GM19452 (cell line): ENCODE data around the gene GPR3.
"Not testable (repeated sequence)": the region's sequence is repeated elsewhere in the genome, so short reads cannot be mapped to it uniquely, and the experiment has no call there.

Experiments
- ATAC-seq: cut with Tn5 transposase; IDR thresholded peaks from one replicate; pipeline ENCODE4 v1.9.1; 2021; ENCODE audit not compliant: unreplicated experiment

Gene GPR3

GRCh38 chr1:27398405-27399149, 6.2 kb downstream of the GPR3 start:
- no peak for ATAC-seq

GRCh38 chr1:27399251-27400025, 7.0 kb downstream of the GPR3 start:
- ATAC-seq: no peak

GRCh38 chr1:27400082-27400962, 7.9 kb downstream of the GPR3 start:
- no peak for ATAC-seq

GRCh38 chr1:27400963-27401341, 8.5 kb downstream of the GPR3 start:
- no peak for ATAC-seq

GRCh38 chr1:27402349-27402754, 9.9 kb downstream of the GPR3 start:
- no peak for ATAC-seq

- no peak for ATAC-seq
These were observed 10.8 kb downstream of the GPR3 start for GRCh38 chr1:27403065-27403726.

GRCh38 chr1:27403931-27404330, 11.5 kb downstream of the GPR3 start:
- ATAC-seq: no peak

- ATAC-seq: no peak
These were observed 12.7 kb downstream of the GPR3 start for GRCh38 chr1:27405074-27405473.

- ATAC-seq: not testable (repeated sequence)
These were observed 13.4 kb downstream of the GPR3 start for GRCh38 chr1:27405598-27406361.

- no peak for ATAC-seq
These were observed 13.9 kb downstream of the GPR3 start for GRCh38 chr1:27406362-27406680.

- not testable (repeated sequence) for ATAC-seq
These were observed 14.4 kb downstream of the GPR3 start for GRCh38 chr1:27406791-27407190.

- no peak for ATAC-seq
These were observed 15.7 kb downstream of the GPR3 start for GRCh38 chr1:27408151-27408550.

GRCh38 chr1:27409669-27410068, 17.2 kb downstream of the GPR3 start:
- ATAC-seq: no peak

GRCh38 chr1:27410709-27411108, 18.3 kb downstream of the GPR3 start:
- ATAC-seq: no peak

- ATAC-seq: no peak
These were observed 20.1 kb downstream of the GPR3 start for GRCh38 chr1:27412502-27412901.

GRCh38 chr1:27413004-27413403, 20.6 kb downstream of the GPR3 start:
- no peak for ATAC-seq

GRCh38 chr1:27414091-27414490, 21.7 kb downstream of the GPR3 start:
- ATAC-seq: no peak

- no peak for ATAC-seq
These were observed 24.1 kb downstream of the GPR3 start for GRCh38 chr1:27416387-27417111.

- ATAC-seq: no peak
These were observed 25.3 kb downstream of the GPR3 start for GRCh38 chr1:27417713-27418112.
